G401 (cell line): ENCODE data around the gene BEST3. TPM values are rescaled to one million over a fixed set of nuclear protein-coding genes. Genes with fewer than 3 reads are reported as not detected.

Experiments
- DNase-seq: peaks from one replicate; pipeline ENCODE4 v3.0.0-alpha.2; 2015; ENCODE audit warnings: low spot score
- in situ Hi-C: cut with HindIII; loops from 2 replicates; pipeline ENCODE4 v1.10.0; 2016; ENCODE audit warnings: low sequenced_read_pairs, mixed read lengths
- total RNA-seq: library from RNA; depleted of rRNA; stranded (reverse); fragments of >200 nt; shearing (Covaris generic); gene quantifications from 2 replicates; pipeline ENCODE4 v1.2.3, GENCODE V29; 2014; rRNA removed

The BEST3 gene
- 0.61 TPM in 1 of 2 replicates, not detected in the other for total RNA-seq

DNA sequence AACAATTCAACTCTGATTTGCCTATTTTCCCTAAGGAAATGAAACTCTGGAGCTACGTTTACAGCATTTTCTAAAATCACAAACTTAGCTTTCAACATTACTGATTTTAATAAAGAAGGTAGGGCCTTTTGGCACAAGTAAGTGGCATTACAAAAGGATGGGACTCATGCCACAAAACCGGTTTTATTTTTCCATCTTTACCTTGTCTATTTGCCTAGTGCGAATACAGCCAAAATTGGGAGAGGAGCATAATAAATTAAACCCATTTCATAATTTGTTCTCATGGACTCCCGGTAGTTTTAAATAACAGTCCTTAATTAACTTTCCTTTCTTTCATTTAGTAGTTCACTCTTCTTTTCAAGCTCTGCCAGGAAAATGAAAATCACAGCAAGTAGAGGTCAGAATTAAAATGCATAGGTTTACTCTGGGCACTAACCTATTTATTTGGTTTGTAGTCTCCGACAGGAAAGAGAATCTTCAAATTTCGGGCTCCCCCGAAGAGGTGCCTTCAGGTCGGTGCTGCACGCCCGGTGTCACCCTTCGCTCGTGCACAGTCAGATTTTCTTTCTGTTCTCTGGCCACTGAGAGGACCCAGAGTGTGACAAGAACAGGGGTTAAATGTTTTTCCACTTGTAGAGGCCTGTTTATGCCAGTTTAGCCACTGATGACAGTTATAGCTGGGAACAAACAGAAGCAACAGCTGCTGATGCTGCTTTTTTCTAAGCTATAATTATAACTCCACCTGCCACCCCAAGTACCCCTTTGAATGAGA, at the start of gene BEST3:
Gene BEST3 (minus strand): TSS at position 535 of the 772 bp plus-strand sequence. CDS start 1,505 bp downstream, outside the sequence.
- in situ Hi-C loops: no loop called here
- DNase-seq: peak; percentile 72

DNA sequence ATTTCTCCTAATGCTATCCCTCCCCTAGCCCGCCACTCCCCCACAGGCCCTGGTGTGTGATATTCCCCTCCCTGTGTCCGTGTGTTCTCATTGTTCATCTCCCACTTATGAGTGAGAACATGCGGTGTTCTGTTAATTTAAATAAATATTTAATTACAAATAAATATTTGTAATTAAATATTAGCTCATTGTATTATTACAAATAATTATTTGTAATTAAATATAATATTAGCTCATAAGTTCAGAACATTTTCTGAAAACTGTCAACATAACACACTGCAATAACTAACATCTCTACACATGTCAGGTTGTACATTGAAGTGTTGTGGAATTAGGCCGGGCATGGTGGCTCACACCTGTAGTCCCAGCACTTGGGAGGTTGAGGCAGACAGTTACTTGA, 45.0 kb upstream of the BEST3 start:
- no peak for DNase-seq
- in situ Hi-C loops: no loop called here

DNA sequence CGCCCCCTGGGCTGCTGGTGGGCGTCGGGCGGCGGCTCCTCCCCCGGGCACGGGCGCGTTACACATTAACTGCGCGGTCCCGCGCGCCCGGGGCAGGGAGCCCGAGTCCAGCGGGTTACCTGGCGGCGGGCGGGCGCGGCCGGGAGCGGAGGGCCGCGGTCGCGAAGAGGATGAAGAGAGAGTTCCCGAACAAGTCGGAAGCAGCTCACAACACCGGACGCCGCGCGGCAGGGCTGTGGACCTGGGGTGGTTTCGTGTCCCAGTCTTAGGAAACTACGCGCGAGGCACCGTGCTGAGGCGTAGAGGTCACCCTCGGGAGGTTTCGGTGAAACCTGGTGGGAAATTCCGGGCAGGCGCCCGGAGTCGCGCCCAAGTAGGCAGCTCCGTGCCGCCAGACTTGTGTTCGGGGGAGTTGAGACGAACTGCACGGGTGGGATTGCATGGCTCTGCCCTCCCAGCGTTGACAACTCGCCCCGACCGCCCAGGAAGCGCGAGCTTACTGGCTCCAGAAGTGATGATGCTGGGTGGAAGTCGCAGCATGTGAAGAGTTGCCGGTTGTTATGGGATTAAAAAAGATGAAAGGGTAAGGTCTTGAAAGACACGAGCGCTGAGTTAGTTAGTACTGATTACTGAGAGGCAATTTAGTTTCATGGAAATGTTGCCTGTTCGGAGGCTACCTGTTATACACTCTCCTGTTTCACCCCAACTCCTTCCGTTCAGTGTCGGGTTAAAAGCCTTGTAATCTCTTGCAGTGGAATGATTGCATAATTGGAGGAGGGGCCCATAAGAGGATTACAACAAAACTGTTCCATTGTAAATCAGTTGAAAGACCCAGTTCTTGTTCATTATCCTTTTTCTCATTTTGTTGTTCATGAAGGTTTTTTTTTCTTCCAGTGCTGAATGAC, 40.4 kb upstream of the BEST3 start:
- in situ Hi-C loops: no loop called here
- DNase-seq: peak; percentile 71

DNA sequence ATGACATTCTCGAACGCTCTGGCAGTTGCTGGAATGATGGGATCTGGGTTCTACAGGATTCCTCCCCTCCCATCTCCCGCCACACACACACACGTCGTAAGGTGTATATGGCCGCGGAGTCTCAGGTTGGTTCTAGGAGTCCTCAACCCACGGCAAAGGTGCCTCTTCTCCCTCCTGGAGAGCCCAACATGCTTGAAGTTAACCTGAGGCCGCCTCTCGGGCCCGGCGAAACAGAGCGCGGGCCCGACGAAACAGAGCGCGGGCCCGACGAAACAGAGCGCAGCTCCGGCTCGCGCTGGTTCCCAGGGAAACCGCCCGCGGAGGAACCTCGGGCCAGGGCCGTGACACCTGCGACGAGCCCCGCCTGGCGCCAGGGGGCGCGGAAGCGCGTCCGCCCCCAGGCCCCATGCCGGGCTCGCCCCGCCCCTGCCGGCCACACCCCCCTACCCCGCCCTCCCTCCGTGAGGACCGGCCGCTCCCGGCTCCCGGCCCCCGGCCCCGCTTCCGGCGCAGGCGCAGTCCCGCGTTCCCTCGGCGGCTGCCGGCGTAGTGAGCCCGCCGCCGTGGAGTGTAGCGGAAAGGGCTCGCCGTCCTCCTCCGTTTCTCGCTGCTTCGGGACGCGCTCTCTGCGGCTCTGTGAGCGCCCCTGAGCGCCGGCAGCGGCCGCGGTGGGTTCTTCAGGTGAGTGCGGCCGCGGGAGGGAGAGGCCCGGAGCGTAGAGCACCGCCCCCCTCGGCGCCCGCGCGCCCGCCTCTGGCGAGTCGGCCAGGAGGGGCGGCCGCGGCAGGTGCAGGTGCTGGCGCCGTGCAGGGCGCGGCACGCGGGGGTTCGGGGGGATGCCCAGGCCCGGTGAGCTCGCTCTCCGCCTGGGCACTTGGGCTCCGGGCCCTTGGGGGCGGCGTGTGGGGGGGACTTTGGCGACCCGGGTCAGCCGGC, 39.5 kb upstream of the BEST3 start, which contains the start of gene RAB3IP:
Gene RAB3IP (plus strand): TSS at position 510 of the 936 bp plus-strand sequence. CDS start 16,549 bp downstream, outside the sequence.
- in situ Hi-C loops: no loop called here
- peak; percentile 88 for DNase-seq

DNA sequence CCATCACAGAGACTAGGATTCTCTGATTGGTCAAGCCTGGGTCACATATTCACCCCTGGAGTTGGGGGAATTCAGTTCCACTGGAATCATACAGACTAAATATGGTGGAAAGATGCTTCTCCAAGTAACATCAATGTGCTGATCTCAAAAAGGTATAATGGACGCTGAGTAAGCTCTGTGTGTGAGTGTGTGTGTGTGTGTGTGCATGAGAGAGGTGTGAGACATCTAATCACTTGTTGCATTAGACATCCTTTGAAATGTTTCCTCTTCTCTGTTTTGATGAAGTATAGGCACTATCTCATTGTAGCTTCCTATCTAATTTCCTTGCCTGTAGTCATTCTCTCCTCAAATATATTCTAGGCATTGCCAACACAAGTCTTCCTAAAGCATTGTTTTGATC, 34.5 kb upstream of the BEST3 start:
- no peak for DNase-seq
- in situ Hi-C loops: no loop called here

DNA sequence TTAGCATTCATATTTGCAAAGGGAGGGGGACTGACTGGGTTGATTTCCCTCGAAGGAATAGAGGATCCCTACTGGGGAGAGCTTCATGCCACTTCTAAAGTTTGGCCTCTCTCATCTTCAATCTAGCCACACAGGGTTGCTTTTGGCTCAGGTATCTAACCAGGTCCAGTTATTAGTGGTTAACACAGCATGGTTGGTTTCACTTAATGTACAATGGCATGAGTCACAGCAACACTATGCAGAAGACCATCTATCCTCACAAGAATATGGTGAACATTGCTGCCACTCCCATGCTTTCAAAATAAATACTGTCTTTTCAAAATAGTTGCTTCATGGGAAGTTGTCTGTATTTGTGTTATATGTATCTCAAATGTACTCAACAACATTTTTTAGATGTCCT, 33.0 kb upstream of the BEST3 start:
- no peak for DNase-seq
- in situ Hi-C loops: no loop called here

DNA sequence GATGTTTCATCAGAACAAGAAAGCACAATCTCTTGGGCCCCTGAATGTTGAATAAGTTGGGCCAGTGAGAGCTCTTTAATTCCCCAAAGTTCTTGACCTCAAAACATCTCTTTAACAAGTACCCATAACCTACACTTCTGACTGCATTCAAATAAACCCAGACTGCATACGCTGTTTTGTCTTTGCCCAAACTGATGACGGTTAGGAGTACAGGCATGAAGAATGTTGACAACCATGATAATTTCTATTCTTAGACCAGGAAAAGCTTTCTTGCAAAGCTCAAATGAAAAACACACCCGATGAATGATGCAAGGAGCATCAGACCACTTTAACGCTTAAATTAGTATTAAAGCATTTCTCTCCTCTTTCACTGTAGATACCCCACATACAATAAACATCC, 27.8 kb upstream of the BEST3 start:
- no peak for DNase-seq
- in situ Hi-C loops: no loop called here

DNA sequence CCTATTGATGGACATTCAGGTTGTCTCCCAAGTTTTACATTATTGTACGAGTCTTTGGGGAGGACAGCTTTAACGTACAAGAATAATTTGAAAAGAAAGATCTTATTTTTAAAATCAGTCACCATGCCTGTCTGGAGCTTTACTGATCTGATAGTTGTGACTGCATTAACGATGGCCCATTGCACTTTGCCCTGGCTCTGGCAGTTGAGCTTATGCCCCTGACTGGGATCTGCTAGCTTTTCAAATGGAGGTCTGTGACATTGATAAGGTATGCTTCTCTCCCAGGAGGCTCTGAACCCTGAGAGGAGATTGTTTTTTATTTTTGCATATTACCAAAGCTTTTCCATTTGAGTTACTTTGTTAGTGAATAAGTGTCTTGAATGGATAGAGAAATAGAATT, 21.6 kb upstream of the BEST3 start:
- no peak for DNase-seq
- in situ Hi-C loops: no loop called here

DNA sequence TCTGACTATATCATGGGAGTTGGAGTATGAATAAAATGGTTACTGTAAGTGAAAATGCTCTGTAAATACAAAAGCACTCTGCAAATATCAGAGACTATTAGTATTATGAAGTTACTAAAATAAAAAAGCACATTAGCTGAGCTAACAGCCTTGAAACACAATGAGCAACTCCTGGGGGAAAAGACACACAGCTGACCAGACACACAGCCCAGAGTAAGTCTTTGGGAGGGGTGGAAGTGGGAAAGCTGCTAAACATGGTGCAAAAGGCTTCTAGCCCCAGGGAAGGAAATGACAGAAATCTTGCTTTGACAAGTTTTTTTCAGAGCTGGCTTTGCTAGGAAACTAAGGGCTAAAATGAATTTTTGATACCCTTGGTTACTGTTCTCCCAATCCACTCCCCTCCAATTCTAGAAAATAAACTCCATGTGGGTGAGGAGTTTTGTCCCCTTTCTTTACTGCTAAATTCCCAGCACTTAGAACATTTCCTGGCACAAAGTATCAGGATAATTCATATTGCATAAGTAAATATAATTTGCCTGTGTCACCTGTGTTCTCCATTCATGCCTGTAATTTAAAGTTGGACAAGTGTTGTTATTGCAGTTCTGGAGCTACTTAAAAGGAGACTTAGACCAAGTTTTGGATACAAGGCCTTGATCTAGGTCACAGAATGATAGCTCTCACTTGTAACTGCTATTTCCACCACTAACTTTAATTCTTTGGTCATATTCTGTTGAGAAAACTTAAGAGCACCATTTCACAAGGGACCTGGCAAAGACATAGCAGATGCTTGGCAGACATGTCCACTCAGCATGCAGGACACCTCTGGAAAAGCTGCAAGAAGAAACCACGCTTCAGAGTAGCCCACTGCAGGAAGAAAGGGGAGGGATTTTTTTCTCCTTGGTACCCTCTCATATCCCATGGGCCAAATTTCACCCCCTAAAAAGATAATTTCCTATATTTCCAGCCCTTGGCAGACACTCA, 20.5 kb upstream of the BEST3 start:
- no peak for DNase-seq
- in situ Hi-C loops: no loop called here

DNA sequence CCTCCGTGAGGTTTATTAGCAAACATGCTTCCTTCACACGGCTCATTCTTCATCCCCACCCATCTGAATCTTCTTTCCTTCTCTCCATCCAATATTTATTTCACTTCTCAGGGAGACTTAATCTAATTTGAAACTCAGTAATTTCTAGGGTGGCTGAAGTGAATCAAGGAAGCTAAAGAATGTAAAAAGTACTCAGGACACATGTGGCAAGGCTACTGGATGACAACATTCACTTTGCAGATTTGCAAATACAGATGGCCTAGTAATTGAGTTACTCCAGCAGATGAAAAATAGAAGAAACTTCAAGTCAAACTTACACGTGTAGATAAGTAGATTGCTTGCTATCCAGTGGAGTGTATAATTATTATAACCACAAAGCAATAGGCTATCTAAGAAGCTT, 15.4 kb upstream of the BEST3 start:
- in situ Hi-C loops: no loop called here
- no peak for DNase-seq

DNA sequence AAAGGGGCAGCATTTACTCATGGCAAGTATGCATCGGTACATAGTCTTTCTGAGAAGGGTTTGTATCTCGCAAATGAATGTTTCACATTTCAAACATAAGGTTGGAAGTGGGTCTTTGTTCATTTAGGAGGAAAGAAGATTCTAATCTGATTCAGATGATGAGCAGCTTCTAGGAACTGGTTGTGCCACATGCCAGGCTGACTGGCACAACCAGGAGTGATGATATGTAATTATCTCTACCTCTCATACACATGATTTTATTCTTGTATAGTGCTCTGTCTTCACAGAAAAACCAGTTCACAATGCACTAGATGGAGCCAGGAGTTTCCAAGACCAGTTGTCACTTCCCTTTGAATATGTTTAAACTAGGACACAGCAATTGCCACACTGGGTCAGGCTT, 13.7 kb upstream of the BEST3 start:
- DNase-seq: no peak
- in situ Hi-C loops: no loop called here

DNA sequence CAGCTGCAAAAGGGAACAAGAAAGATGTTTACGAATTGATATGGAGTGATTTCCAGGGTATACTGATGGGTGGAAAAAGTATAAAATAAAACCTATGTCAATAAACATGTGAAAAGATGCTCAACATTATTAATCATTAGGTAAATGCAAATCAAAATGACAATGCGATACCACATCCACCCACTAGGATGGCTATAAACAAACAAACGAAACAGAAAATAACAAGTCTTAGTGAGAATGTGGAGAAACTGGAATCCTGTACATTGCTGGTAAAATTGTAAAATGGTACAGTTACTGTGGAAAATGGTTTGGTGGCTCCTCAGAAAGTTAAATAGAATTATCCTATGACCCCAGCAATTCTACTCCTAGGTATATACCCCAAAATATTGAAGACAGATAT, 9.5 kb upstream of the BEST3 start:
- in situ Hi-C loops: no loop called here
- no peak for DNase-seq

DNA sequence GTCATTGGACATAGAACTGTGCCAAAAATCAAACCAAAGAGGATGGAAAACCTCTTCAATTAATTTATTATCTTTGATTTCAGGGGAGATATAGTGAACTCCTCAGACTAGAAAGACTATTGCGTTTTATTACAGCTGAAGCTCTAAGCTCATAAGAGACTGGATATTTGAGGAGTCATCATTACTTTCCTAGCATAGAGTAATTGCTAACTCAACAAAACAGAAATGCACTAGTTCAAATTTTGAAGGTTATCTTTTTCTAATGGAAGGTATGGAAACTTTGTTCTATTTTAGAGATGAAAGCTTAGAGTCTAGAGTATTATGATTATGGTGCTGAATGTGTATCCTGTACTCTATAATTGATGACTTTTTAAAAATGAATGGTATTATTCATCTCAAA, 5.3 kb upstream of the BEST3 start:
- DNase-seq: no peak
- in situ Hi-C loops: no loop called here

DNA sequence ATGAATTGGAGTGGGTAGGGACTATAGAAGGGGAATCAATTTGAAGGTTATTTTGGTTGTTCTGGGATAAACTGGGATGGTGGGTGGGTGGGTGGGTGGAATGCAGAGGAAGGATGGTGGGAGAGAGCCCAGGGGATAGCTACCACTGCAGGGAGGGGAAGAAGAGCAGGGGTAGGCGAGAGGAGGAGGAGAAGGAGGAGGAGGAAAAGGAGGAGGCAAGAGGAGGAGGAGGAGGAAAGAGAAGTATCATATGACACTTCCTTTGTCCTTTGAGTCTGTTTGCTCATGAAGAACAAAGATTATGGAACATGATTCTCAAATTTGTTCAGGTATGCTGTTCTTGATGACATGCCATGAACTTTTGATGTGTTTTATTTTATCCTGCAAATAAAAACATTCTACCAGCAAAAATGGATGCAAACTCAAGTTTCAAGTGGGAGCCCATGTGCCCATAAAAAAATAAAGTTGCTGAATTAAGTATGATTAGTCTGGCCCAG, 4.1 kb upstream of the BEST3 start:
- in situ Hi-C loops: no loop called here
- no peak for DNase-seq

DNA sequence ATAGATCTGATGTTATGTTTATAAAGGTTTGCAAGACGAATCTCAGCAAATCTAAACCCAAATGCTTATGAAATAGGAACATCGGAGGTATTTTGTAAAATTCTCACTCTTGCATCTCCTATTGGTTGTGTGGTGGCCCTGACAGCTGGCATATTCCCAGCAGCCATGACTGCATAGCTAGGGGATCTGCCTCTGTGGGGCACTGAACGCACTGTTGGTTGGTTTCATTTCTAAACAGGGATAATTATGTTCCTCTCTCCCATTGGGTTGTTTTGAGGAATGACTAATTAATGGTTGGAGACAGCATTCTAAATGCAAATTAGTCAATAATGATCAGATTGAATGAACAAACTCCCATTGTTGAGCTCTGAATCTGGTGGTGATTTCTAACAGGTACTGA, 2.7 kb upstream of the BEST3 start:
- DNase-seq: no peak
- in situ Hi-C loops: no loop called here

DNA sequence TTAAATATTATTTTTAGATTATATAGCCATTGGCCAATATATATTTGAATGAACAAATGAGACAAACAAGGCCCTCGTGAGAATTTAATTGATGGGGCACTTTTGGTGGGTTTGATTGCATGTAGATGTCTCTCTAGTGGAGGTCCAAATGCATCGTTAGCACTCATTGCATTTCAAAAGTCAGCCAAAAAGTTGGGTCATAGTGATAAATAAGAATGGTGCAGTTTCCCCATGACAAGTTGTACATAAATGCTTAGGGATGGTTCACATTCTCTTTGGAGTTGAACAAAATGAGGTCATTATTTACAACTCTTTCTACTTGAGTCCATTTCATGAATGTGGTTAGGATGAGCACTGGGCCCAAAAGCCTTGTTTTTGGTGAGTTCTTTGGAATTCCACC, 1.0 kb downstream of the BEST3 start:
- DNase-seq: no peak
- in situ Hi-C loops: no loop called here

DNA sequence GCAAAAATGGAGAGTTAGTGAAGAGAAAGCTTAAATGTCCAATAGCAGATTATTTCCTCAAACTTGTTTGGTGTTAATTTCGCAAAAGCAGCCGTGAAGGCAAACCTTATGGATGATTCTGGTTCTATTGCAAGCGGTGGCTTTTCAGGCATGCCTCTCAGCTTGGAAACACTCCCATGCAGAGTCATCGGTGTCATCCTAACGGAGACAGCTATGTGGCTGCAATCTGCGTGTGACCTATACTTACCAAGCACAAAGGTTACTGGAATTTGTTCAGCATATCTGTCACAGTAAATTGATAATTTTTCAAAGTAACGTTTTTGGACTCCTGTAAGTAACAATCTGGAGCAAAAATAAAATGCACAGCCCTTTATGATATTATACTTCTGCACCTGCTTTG, 5.0 kb downstream of the BEST3 start:
- in situ Hi-C loops: no loop called here
- DNase-seq: peak; percentile 77

DNA sequence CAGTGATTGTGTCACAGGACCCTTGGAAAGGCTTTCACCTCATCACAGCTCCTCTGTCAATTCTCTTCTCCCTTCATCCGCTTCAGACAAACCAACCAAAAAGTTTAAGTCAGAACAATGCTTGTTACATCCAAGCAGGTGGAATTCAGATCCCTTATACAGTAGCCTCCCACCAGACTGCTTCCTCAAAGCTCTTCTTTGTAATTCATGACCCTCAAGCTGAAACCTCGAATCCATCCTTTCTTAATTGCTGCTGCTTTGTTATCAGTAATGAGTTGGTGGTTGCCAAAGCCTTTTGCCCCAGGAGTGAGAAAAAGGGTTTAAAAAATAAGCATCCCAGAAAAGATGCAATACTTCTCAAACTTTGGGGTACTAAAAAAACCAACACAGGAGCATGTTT, 9.5 kb downstream of the BEST3 start:
- DNase-seq: no peak
- in situ Hi-C loops: no loop called here
